Stimulated activated naive CD4-positive, alpha-beta T cell treated with Interleukin-2 at 50 U/mL for 16 hours (primary cell): ENCODE data around the gene PHYKPL.
"Not testable (repeated sequence)": the region's sequence is repeated elsewhere in the genome, so short reads cannot be mapped to it uniquely, and the experiment has no call there.

Experiments used
- DNase-seq: peaks from one replicate; lab custom pipeline; 2025; lab: John Stamatoyannopoulos, UW

PHYKPL gene

GRCh38 chr5:178264044-178264443 is 31.4 kb upstream of the PHYKPL start:
- no peak for DNase-seq

DNA sequence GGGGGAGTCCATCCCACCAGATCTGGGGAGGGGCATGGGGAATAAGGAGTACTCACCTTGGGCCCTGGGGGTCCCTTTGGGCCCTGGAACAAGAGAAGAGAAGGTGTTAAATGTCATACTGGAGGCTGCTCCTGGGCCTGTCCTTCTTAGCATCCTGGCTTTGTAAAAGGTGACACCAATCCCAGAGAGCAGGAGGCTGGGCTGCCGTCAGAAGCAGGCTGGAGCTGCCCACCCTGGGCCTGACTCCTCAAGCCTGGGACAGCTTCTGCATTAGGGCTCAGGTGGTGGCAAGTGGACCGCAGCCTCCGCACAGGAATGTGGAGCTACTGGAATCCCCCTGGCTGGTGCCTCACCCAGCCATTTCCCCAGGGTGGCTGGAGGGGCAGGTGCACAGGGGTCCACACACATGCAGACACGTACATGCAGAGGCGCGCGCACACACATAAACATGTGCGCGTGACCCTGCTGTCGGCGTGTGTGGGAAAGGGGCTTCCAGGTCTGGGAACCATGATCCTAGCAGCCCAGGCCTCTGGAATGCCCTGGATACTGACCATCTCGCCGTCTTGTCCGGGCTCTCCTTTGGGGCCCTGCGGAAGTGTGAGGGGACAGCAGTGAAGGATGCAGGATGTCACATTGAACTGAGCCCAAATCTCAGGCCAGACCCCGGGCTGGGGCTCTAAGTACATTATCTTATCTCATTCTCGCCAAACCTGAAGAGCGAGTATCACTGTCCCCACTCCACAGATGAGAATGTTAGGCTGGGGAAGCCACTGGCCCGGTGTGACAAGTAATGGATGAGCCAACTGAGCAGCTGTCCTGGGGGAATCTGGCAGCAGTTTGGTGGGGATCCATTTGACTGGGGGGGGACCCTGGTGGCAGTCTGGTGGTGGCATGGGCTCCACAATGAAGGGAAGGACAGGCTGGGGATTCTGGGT is 29.3 kb upstream of the PHYKPL start:
- DNase-seq, result no peak

DNA sequence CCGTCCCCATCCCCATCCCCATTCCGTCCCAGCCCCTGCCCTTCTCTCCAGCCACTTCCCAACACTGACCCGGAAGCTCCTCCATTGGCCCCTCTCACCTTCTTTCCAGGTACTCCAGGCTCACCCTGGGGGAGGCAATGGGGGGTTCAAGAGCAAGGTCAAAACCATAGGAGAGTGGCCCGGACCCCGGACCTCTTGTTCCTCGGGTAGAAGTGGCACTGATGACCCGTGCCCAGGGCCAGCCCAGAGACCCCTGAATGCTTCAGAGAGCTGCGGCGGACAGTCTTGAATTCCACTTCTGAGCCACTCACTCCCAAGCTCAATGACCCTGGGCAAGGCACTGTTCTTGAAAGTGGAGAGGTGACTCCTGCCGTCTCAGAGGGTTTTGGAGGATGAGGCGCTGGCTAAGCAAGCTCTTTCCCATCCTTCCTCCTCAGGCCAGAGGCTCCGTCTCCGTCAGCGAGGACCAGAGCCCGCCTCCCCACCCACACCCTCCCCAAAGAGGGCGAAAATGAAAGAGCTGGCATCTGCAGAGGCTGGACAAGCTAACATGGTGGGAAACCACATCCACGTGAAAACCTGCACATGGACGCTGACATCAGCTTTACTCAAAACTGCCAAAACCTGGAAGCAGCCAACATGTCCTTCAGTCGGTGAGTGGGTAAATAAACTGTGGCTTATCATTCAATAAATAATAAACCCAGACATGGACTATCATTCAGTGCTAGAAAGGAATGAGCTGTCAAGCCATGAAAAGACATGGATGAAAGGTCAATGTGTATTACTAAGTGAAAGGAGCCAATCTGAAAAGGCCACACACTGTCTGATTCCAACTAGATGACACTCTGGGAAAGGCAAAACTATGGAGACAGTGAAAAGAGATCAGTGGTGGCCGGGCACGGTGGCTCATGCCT is 27.3 kb upstream of the PHYKPL start:
- no peak for DNase-seq

DNA sequence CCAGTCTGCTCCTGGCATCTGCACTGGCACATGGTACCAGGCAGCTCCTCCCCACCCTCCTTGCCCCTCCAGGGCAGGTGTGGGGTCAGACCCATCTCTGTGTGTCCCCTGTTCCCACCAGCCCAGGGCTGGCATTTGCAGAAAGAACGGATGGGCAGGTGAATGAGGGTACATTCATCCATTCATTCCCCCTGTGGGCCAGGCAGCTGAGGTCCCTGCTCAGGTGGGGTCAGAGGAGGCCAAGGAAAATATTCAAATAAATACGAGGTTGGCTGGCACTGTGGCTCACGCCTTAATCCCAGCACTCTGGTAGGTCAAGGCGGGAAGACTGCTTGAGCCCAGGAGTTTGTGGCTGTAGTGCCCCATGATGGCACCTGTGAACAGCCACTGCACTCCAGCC is 25.0 kb upstream of the PHYKPL start:
- no peak for DNase-seq

GRCh38 chr5:178256746-178257145 is 24.1 kb upstream of the PHYKPL start:
- no peak for DNase-seq

DNA sequence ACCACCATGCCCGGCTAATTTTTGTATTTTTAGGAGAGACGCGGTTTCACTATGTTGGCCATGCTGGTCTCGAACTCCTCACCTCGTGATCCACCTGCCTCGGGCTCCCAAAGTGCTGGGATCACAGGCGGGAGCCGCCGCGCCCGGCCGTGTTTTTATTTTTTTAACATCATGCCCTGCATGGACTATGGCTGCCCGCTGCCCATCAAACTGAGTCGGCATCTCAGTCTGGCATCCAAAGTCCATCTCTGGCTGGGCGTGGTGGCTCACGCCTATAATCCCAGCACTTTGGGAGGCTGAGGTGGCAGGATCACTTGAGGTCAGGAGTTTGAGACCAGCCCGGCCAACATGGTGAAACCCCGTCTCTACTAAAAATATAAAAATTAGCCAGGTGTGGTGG is 21.0 kb upstream of the PHYKPL start:
- DNase-seq, result not testable (repeated sequence)

DNA sequence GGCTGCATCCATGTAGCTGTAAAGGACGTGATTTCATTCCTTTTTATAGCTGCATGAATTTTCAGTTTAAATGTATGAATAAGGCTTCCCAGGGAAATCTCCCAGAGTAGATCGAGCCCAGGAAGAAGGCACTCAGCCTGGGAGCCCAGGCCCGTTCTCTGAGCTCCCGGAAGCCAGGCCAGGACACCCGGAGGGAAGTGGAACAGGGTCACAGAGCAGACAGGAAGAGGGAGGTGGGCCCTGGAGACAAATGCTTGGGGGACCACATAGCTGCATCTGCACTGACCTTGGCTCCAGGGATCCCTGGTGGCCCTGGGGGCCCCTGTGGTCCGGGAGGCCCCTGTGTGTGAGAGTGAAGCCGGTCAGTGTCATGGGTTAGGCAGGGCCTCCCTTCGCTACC is 19.7 kb upstream of the PHYKPL start:
- no peak for DNase-seq

GRCh38 chr5:178250263-178250662 is 17.7 kb upstream of the PHYKPL start:
- no peak for DNase-seq

- no peak for DNase-seq
Measured at GRCh38 chr5:178249191-178249989, 16.8 kb upstream of the PHYKPL start.

GRCh38 chr5:178248750-178249149 is 16.1 kb upstream of the PHYKPL start:
- DNase-seq, result no peak

DNA sequence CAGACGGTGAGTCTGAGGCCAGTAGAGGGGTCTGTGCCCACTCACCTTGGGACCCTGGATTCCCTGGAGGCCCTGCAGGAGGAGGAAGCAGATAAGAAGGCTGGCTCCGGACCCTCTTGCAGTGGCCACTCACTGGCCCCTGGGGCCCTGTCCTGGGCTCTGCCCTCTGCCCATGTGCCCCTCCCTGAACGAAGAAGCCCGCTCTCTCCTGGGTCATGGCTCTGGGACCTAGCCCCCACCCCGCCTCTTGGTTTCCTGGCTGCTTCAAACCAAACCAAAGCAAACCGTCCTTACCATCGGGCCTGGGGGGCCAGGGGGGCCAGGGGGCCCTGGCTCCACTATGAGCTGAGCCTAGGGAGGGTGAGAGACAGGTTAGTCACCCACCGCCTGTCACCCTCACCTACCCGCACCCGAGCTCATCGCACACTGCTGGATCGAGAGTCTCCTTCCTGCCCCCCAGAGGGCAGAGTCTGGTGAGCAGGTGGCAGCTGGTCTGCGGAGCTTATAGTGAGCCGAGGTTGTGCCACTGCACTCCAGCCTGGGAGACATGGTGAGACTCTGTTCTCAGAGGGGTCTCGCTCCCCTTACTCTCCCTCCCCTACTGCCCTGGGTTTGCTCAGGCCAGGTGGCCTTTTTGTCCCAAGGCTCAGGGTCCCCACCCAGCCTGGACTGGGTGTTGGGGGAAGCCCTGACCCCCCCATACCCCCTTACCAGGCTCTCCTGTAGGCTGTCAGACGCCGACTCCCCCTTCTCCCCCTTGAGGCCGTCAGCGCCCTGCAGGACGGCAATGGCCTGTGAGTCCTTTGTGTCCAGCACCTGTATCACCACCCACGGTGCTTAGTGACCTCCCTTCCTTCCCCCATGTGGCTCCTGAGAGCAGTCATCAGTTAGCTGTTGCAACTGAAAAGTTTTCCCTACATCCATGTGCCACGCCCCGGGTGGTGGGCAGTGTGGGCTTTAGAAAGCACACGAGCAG is 15.2 kb upstream of the PHYKPL start:
- DNase-seq, result no peak

GRCh38 chr5:178246624-178247279 is 14.2 kb upstream of the PHYKPL start:
- no peak for DNase-seq

DNA sequence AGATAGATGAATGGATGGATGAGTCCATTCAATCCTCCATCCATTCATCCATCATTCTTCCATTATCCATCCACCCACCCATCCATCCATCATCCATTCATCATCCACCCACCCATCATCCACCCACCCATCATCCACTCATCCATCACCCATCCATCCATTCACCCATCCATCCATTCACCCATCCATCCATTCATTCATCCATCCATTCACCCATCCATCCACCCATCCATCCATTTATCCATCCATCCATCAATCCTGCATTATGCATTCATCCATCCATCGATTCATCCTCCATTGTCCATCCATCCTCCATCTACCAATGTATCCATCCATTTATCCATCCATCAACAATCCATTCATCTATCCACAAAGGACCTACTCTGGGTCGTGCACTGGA is 12.8 kb upstream of the PHYKPL start:
- DNase-seq, result no peak

DNA sequence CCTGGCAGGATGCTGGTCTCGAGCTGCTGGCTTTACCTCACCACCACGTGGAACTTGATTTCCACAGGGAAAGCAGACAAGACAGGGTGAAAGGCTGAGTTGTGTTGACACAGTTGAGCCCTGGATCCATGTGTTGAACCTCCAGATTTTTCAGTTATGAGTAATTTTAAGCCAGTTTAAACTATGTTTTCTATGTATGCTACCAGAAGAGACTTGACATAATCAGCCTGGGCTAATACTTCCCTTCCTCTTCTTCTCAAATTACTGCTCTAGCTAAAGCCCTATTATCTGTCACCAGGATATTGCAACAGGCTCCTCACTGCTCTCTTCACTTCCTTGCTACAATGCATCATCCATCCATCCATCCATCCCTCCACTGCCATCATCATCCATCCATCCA is 12.0 kb upstream of the PHYKPL start:
- DNase-seq, result no peak

- no peak for DNase-seq
Measured at GRCh38 chr5:178242416-178242815, 9.8 kb upstream of the PHYKPL start.

GRCh38 chr5:178241688-178242231 is 9.2 kb upstream of the PHYKPL start:
- DNase-seq, result no peak

DNA sequence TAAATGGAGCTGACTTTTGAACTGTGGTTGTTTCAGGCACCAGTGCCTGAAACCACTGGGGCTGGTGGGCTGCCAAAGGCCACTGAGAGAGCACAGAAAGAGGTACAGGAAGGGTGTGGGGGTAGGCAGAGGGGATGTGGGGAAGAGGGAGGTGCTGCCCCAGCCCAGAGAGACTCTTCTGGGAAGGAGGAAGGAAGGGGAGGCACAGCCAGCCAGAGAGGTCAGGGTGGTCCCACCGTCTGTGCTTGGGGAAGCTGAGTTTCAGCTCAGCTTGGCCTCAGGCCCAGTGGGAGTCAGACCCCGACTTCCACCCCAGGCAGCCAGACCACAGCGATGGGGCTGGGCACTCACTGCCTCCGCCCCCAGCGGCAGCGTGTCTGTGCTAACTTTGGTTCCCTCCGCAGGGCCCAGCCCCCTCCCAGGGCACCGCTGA is 8.6 kb upstream of the PHYKPL start:
- no peak for DNase-seq

GRCh38 chr5:178240766-178241165 is 8.2 kb upstream of the PHYKPL start:
- DNase-seq, result no peak

DNA sequence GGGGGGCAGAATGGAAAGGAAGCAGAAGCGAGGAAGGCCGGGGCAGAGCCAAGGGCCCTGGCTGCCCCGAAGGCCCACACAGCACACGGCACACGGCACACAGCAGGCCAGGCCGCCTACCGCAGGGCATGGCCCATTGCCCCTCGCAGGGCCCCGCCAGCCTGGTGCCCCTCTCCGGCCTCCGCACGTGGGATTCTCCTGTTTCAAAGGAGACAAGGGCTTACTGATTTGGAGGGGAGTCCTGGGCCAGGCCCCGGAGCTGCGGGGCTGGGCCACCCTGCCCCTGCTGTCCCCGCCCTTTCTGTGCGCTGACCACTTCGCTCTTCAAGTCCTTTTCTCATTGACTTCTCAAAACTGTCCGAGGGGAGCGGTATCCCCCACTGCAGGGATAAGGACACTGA is 7.7 kb upstream of the PHYKPL start:
- no peak for DNase-seq
